ENCODE results near the gene FBXO24.

GRCh38 chr7:100598425-100598824 is 12.3 kb downstream of the FBXO24 start:
- no peak for TF ChIP-seq CTCF (IDR thresholded peaks at IDR 0.05)
- TF ChIP-seq POLR2A (IDR thresholded peaks at IDR 0.05) = no peak
- TF ChIP-seq POLR2AphosphoS5 (IDR thresholded peaks at IDR 0.05) = no peak

All from stomach (tissue), 4 donors.